Measurements from ENCODE around the gene RAD18.
A peak's percentile ranks its signal among the peaks of the same experiment; 100 is the strongest.

RAD18 gene

DNA sequence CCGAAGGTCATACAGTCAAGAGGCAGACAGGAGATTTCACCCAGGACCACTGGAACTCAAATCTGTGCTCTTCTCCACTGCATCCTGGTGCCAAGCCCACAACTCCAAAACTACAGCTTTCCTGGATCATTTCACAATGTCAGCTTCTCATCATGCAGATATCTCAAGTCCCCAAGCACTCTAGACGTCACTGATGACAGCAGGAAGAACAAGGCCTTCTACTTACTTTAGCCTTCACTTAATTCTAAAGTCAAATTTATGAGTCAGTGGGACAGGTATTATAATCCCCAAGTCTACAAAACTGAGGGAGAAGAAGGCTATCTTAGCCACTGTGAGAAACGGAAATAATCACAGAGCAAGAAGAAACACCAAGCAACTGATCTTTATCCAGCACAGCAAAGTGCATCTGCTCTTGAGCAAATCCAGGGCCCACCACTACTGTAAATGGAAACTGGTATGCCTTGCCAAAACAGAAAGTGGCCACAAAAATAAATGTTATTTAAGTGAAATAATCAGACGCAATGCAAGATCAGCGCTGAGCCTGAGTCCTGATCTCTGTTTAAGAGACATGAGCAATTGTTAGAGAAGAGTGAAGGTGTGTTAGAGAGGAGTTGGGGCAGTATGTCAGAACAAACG lies 928 bp downstream of the RAD18 start:
- H3K9ac ChIP-seq (ENCODE audit: low read length) = peak overlapping the region; percentile 88
- H3K27ac ChIP-seq (ENCODE audit: low read length, poor library complexity, severe bottlenecking) = no peak overlapping the region
- 29% methylated on average over 5 of the region's 6 CpGs for WGBS
- H4K91ac ChIP-seq (ENCODE audit: low read length) = no peak overlapping the region
- DNase-seq = peak; percentile 47
- H3K9me3 ChIP-seq (ENCODE audit: control insufficient read depth, low read length) = no peaks in the 10 kb centered on the region
- H3K4me2 ChIP-seq (ENCODE audit: low read length, poor library complexity, severe bottlenecking) = peak overlapping the region; percentile 88
- no peaks in the 10 kb centered on the region for H3K4me1 ChIP-seq (ENCODE audit: control insufficient read depth, insufficient read depth, low read depth, low read length)
- H2AK5ac ChIP-seq (ENCODE audit: low read length, severe bottlenecking) = no peak overlapping the region
- H2BK12ac ChIP-seq (ENCODE audit: low read length in 2 of 2) = no peak overlapping the region
- H2BK5ac ChIP-seq (ENCODE audit: low read depth, low read length, poor library complexity, severe bottlenecking) = no peak overlapping the region
- H3K14ac ChIP-seq (ENCODE audit: low read length in 2 of 2) = no peak overlapping the region
- H3K18ac ChIP-seq (ENCODE audit: low read depth in 1 of 2, low read length in 2 of 2) = no peak overlapping the region
- H2BK15ac ChIP-seq (ENCODE audit: low read depth, poor library complexity, severe bottlenecking) = no peak overlapping the region
- H3K23ac ChIP-seq (ENCODE audit: low read length in 2 of 2) = no peak overlapping the region
- peaks cover 11% of the 10 kb centered on the region for H3K79me1 ChIP-seq (replicated peaks; ENCODE audit: low read length, poor library complexity, severe bottlenecking)
- no peaks in the 10 kb centered on the region for H3K27me3 ChIP-seq (ENCODE audit: control insufficient read depth in 1 of 2, insufficient read depth in 1 of 2, low read length in 2 of 2)
- H2BK120ac ChIP-seq (ENCODE audit: low read depth, low read length) = no peak overlapping the region
- no peak overlapping the region for H2AFZ ChIP-seq (ENCODE audit: low read depth, low read length)
- peaks cover 0 to 12% of the 10 kb centered on the region in 2 experiments for H3K36me3 ChIP-seq (ENCODE audit: control insufficient read depth in 1 of 2, insufficient read depth in 2 of 2, low read depth in 1 of 2, low read length in 2 of 2)
- peak overlapping the region in 1 of 2 experiments; percentile 91 for H3K4me3 ChIP-seq (ENCODE audit: insufficient read depth in 1 of 2, low read depth in 1 of 2, low read length in 2 of 2)
- H4K8ac ChIP-seq (ENCODE audit: low read length) = no peak overlapping the region
- no peak overlapping the region for H3K4ac ChIP-seq (ENCODE audit: low read depth in 1 of 2, low read length in 2 of 2)

DNA sequence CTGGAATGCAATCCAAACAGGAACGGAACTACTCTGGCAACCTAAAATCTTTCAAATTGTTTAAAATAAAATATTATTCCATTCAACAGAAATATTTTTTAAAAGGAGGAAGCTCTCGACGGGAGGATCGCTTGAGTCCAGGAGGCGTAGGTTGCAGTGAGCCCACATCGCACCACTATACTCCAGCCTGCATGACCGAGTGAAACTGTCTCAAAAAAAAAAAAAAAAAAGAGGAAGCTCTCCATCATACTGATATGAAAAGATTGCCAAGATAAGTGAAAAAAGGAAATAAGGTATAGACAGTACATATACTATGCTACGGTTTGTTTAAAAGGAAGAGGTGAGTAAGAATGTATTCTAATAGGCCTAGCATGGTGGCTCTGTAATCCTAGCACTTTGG lies 3.6 kb downstream of the RAD18 start:
- no peak overlapping the region for H2AK5ac ChIP-seq (ENCODE audit: low read length, severe bottlenecking)
- no peak overlapping the region for H2BK5ac ChIP-seq (ENCODE audit: low read depth, low read length, poor library complexity, severe bottlenecking)
- no peak overlapping the region for H3K18ac ChIP-seq (ENCODE audit: low read depth in 1 of 2, low read length in 2 of 2)
- peaks cover 2% of the 10 kb centered on the region for H3K4me1 ChIP-seq (ENCODE audit: control insufficient read depth, insufficient read depth, low read depth, low read length)
- no peak overlapping the region for H2BK12ac ChIP-seq (ENCODE audit: low read length in 2 of 2)
- H3K14ac ChIP-seq (ENCODE audit: low read length in 2 of 2) = no peak overlapping the region
- no peak overlapping the region for H3K4ac ChIP-seq (ENCODE audit: low read depth in 1 of 2, low read length in 2 of 2)
- no peak overlapping the region for H2BK120ac ChIP-seq (ENCODE audit: low read depth, low read length)
- no peak overlapping the region for H3K4me2 ChIP-seq (ENCODE audit: low read length, poor library complexity, severe bottlenecking)
- no peaks in the 10 kb centered on the region for H3K27me3 ChIP-seq (ENCODE audit: control insufficient read depth in 1 of 2, insufficient read depth in 1 of 2, low read length in 2 of 2)
- WGBS = 91% methylated on average over 5 of the region's 8 CpGs
- H2AFZ ChIP-seq (ENCODE audit: low read depth, low read length) = no peak overlapping the region
- DNase-seq = no peak
- no peaks in the 10 kb centered on the region for H3K9me3 ChIP-seq (ENCODE audit: control insufficient read depth, low read length)
- peaks cover 0 to 18% of the 10 kb centered on the region in 2 experiments for H3K36me3 ChIP-seq (ENCODE audit: control insufficient read depth in 1 of 2, insufficient read depth in 2 of 2, low read depth in 1 of 2, low read length in 2 of 2)
- no peak overlapping the region for H4K8ac ChIP-seq (ENCODE audit: low read length)
- H3K23ac ChIP-seq (ENCODE audit: low read length in 2 of 2) = no peak overlapping the region
- H4K91ac ChIP-seq (ENCODE audit: low read length) = no peak overlapping the region
- H3K79me1 ChIP-seq (replicated peaks; ENCODE audit: low read length, poor library complexity, severe bottlenecking) = peaks cover 22% of the 10 kb centered on the region
- H3K4me3 ChIP-seq (ENCODE audit: insufficient read depth in 1 of 2, low read depth in 1 of 2, low read length in 2 of 2) = no peak overlapping the region
- H2BK15ac ChIP-seq (ENCODE audit: low read depth, poor library complexity, severe bottlenecking) = no peak overlapping the region
- H3K27ac ChIP-seq (ENCODE audit: low read length, poor library complexity, severe bottlenecking) = no peak overlapping the region
- H3K9ac ChIP-seq (ENCODE audit: low read length) = no peak overlapping the region

DNA sequence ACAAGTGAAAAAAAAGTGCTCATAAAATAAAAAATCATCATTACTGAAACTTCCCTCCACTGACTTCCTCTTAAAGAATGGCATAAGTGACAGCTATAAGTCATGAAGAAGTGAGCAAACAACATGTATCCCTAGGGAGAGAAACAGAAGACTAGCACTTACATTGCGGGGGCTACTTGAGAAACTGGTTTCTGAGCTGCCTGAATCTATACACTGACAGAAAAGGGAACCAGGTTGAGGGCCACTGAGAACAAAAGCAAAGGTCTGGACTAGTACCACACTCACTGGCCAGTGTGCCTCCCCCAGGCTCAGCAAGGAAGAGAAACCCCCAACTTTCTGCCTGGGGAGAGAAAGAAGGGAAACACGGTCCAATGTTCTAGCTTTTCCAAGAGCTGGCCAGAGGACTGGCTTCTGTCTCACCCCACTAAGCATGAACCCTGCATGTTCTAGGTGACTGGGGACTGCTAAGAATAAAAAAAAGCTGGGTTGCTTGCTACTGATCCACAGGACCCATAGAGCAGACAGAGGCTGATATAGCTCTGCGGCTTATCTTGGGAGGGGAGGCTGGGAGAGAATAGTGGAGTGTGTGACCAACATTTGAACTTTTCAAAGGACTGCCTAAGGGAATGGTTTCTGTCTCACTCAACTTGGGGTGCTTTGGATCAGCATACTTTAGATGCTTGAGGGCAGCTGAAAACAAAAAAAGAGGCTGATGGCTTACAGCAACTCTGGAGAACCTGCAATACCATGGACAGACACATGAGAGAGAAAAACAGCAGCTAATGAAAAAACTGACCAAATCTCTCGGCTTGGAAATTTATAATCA lies 8.1 kb downstream of the RAD18 start:
- Histone ChIP-seq H3K79me1 (replicated peaks; ENCODE audit: low read length, poor library complexity, severe bottlenecking) (peaks cover 25% of the 10 kb centered on the region), H2BK5ac (ENCODE audit: low read depth, low read length, poor library complexity, severe bottlenecking) (no peak overlapping the region), H2BK120ac (ENCODE audit: low read depth, low read length) (no peak overlapping the region), H2BK12ac (ENCODE audit: low read length in 2 of 2) (no peak overlapping the region), H3K4me3 (ENCODE audit: insufficient read depth in 1 of 2, low read depth in 1 of 2, low read length in 2 of 2) (no peak overlapping the region), H2BK15ac (ENCODE audit: low read depth, poor library complexity, severe bottlenecking) (no peak overlapping the region), H2AFZ (ENCODE audit: low read depth, low read length) (no peak overlapping the region), H3K9me3 (ENCODE audit: control insufficient read depth, low read length) (no peaks in the 10 kb centered on the region), H2AK5ac (ENCODE audit: low read length, severe bottlenecking) (peak overlapping the region; percentile 74), H3K27ac (ENCODE audit: low read length, poor library complexity, severe bottlenecking) (no peak overlapping the region), H3K9ac (ENCODE audit: low read length) (no peak overlapping the region), H3K27me3 (ENCODE audit: control insufficient read depth in 1 of 2, insufficient read depth in 1 of 2, low read length in 2 of 2) (no peaks in the 10 kb centered on the region), H3K4ac (ENCODE audit: low read depth in 1 of 2, low read length in 2 of 2) (no peak overlapping the region), H3K4me2 (ENCODE audit: low read length, poor library complexity, severe bottlenecking) (no peak overlapping the region), H3K14ac (ENCODE audit: low read length in 2 of 2) (no peak overlapping the region), H3K36me3 (ENCODE audit: control insufficient read depth in 1 of 2, insufficient read depth in 2 of 2, low read depth in 1 of 2, low read length in 2 of 2) (peaks cover 0 to 18% of the 10 kb centered on the region in 2 experiments), H3K23ac (ENCODE audit: low read length in 2 of 2) (no peak overlapping the region), H3K18ac (ENCODE audit: low read depth in 1 of 2, low read length in 2 of 2) (no peak overlapping the region), H3K4me1 (ENCODE audit: control insufficient read depth, insufficient read depth, low read depth, low read length) (peaks cover 2% of the 10 kb centered on the region), H4K8ac (ENCODE audit: low read length) (peak overlapping the region; percentile 24), H4K91ac (ENCODE audit: low read length) (no peak overlapping the region)
- WGBS = 94% methylated on average over 4 of the region's 4 CpGs
- peak; percentile 21 for DNase-seq

DNA sequence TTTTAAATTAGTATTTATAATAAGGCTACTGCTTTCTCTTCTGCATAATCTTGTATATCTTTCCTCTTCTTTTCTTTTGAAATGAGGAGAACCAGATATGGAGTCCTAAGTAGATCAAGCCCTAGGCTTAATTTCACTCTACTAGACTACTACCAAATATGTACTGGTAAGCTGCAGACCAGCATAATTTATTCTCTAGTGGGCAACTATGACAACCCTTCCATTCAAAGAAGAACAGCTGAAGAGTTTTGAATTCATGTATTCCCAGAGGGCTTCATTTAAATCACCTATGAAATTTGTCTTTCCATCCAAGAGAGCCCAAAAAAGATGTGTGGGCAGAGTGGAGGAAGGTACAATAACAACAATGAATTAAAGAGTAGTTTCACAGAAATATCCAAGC lies 10.0 kb downstream of the RAD18 start:
- Histone ChIP-seq H3K36me3 (ENCODE audit: control insufficient read depth in 1 of 2, insufficient read depth in 2 of 2, low read depth in 1 of 2, low read length in 2 of 2) (peaks cover 0 to 15% of the 10 kb centered on the region in 2 experiments), H2BK12ac (ENCODE audit: low read length in 2 of 2) (no peak overlapping the region), H3K27me3 (ENCODE audit: control insufficient read depth in 1 of 2, insufficient read depth in 1 of 2, low read length in 2 of 2) (no peaks in the 10 kb centered on the region), H3K4me2 (ENCODE audit: low read length, poor library complexity, severe bottlenecking) (no peak overlapping the region), H2AFZ (ENCODE audit: low read depth, low read length) (no peak overlapping the region), H3K4ac (ENCODE audit: low read depth in 1 of 2, low read length in 2 of 2) (no peak overlapping the region), H3K9me3 (ENCODE audit: control insufficient read depth, low read length) (no peaks in the 10 kb centered on the region), H3K27ac (ENCODE audit: low read length, poor library complexity, severe bottlenecking) (no peak overlapping the region), H3K18ac (ENCODE audit: low read depth in 1 of 2, low read length in 2 of 2) (no peak overlapping the region), H3K79me1 (replicated peaks; ENCODE audit: low read length, poor library complexity, severe bottlenecking) (peaks cover 25% of the 10 kb centered on the region), H4K8ac (ENCODE audit: low read length) (no peak overlapping the region), H4K91ac (ENCODE audit: low read length) (no peak overlapping the region), H3K9ac (ENCODE audit: low read length) (no peak overlapping the region), H2BK120ac (ENCODE audit: low read depth, low read length) (no peak overlapping the region), H3K4me3 (ENCODE audit: insufficient read depth in 1 of 2, low read depth in 1 of 2, low read length in 2 of 2) (no peak overlapping the region), H3K4me1 (ENCODE audit: control insufficient read depth, insufficient read depth, low read depth, low read length) (peaks cover 2% of the 10 kb centered on the region), H2BK5ac (ENCODE audit: low read depth, low read length, poor library complexity, severe bottlenecking) (no peak overlapping the region), H2BK15ac (ENCODE audit: low read depth, poor library complexity, severe bottlenecking) (no peak overlapping the region), H3K14ac (ENCODE audit: low read length in 2 of 2) (no peak overlapping the region), H2AK5ac (ENCODE audit: low read length, severe bottlenecking) (no peak overlapping the region), H3K23ac (ENCODE audit: low read length in 2 of 2) (no peak overlapping the region)
- no peak for DNase-seq

Data from mesenchymal stem cell (in vitro differentiated cells and primary cell).